BLaER1 treated with 17β-estradiol and CSF1 and Interleukin-3, amounts not matched to agents 10 nM and 100 nM (cell line): ENCODE measurements around the gene EEF1A2.
"Not testable (repeated sequence)": the region's sequence is repeated elsewhere in the genome, so short reads cannot be mapped to it uniquely, and the experiment has no call there.

Experiments used
- H3K27ac ChIP-seq, 11 experiments: shearing (Covaris generic); formaldehyde crosslinking; 2 replicates each; pipeline ENCODE4 v1.8.1; 2022
- H3K27me3 ChIP-seq, 11 experiments: shearing (Covaris generic); formaldehyde crosslinking; 2 replicates each; pipeline ENCODE4 v1.8.1; 2022
- H3K36me3 ChIP-seq, 11 experiments: shearing (Covaris generic); formaldehyde crosslinking; 2 replicates each; pipeline ENCODE4 v1.8.1; 2022
- H3K4me1 ChIP-seq, 10 experiments: shearing (Covaris generic); formaldehyde crosslinking; 2 replicates each; pipeline ENCODE4 v1.8.1; 2022
- H3K4me2 ChIP-seq, 11 experiments: shearing (Covaris generic); formaldehyde crosslinking; 2 replicates each; pipeline ENCODE4 v1.8.1; 2022
- H3K4me3 ChIP-seq, 10 experiments: shearing (Covaris generic); formaldehyde crosslinking; 2 replicates each; pipeline ENCODE4 v1.8.1; 2022
- H3K9ac ChIP-seq, 11 experiments: shearing (Covaris generic); formaldehyde crosslinking; 2 replicates each; pipeline ENCODE4 v1.8.1; 2022
- H3K9me3 ChIP-seq, 11 experiments: shearing (Covaris generic); formaldehyde crosslinking; replicated peaks in 1 of 11; 2 replicates each; pipeline ENCODE4 v1.8.1; 2022
- H4K20me1 ChIP-seq, 11 experiments: shearing (Covaris generic); formaldehyde crosslinking; 2 replicates each; pipeline ENCODE4 v1.8.1; 2022
- Cebpa-rat ChIP-seq, 11 experiments: shearing (Covaris generic); IDR thresholded peaks; 2 replicates each; pipeline ENCODE4 v1.8.1; 2022

The EEF1A2 gene

DNA sequence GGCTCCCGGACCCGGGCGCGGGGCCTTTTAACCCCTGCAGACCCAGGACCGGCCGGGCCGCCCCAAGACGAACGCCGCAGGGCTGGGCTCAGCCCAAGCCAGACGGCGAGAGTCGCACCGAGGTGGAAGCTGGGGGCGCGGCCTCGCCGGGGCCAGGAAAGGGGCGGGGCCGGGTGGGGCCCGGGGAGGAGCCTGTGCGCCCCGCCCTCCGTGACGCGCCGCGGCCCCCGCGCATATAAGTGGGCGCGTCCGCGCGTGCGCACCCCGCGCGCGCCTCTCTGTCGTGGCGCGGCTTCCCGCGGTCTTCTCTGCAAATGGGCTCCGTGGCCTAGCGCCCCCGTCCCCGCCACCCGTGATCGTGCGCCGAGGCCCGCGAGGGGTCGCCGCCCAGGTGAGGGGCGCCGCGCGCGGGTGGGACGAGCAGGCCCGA lies 21.6 kb upstream of the EEF1A2 start, which contains the start of gene PPDPF:
Gene PPDPF, plus strand, starts transcription at position 262 of the 430 bp plus-strand sequence. CDS start 544 bp downstream, outside the sequence.
- Histone ChIP-seq H3K27me3 (no peaks in the 10 kb centered on the region; a peak in 1 of 22 replicates), H3K4me3 (peak within 1 kb of the TSS; percentile 78 to 94 (median 88)), H3K36me3 (peaks cover 16 to 20% (median 19%) of the 10 kb centered on the region in 11 experiments), H3K9me3 (peaks cover 8 to 12% (median 10%) of the 10 kb centered on the region in 11 experiments; a peak in 19 of 22 replicates), H4K20me1 (peaks cover 21 to 46% (median 38%) of the 10 kb centered on the region in 11 experiments; a peak in 21 of 22 replicates), H3K9ac (peak within 1 kb of the TSS; percentile 84 to 92 (median 88)), H3K4me2 (peak within 1 kb of the TSS; percentile 93 to 100 (median 99)), H3K27ac (peak within 1 kb of the TSS; percentile 75 to 92 (median 85)), H3K4me1 (peaks cover 20 to 56% (median 41%) of the 10 kb centered on the region in 10 experiments)
- no peak for TF ChIP-seq Cebpa-rat (IDR thresholded peaks at IDR 0.05)

- H3K36me3 ChIP-seq, result peaks cover 16 to 20% (median 19%) of the 10 kb centered on the region in 11 experiments
- peak overlapping the region; percentile 76 to 99 (median 95) for H3K4me2 ChIP-seq
- peaks cover 21 to 41% (median 33%) of the 10 kb centered on the region in 11 experiments; a peak in 21 of 22 replicates for H4K20me1 ChIP-seq
- peak overlapping the region; percentile 78 to 94 (median 88) for H3K4me3 ChIP-seq
- no peak for TF ChIP-seq Cebpa-rat (IDR thresholded peaks at IDR 0.05)
- H3K4me1 ChIP-seq, result peaks cover 20 to 52% (median 37%) of the 10 kb centered on the region in 10 experiments
- H3K27me3 ChIP-seq, result no peaks in the 10 kb centered on the region; a peak in 1 of 22 replicates
- peak overlapping the region; percentile 75 to 92 (median 85); a peak in 21 of 22 replicates for H3K27ac ChIP-seq
- peak overlapping the region; percentile 84 to 92 (median 88) for H3K9ac ChIP-seq
- H3K9me3 ChIP-seq, result peaks cover 8 to 16% (median 10%) of the 10 kb centered on the region in 11 experiments; a peak in 20 of 22 replicates
These were observed 21.0 kb upstream of the EEF1A2 start for GRCh38 chr20:63519668-63520503.

DNA sequence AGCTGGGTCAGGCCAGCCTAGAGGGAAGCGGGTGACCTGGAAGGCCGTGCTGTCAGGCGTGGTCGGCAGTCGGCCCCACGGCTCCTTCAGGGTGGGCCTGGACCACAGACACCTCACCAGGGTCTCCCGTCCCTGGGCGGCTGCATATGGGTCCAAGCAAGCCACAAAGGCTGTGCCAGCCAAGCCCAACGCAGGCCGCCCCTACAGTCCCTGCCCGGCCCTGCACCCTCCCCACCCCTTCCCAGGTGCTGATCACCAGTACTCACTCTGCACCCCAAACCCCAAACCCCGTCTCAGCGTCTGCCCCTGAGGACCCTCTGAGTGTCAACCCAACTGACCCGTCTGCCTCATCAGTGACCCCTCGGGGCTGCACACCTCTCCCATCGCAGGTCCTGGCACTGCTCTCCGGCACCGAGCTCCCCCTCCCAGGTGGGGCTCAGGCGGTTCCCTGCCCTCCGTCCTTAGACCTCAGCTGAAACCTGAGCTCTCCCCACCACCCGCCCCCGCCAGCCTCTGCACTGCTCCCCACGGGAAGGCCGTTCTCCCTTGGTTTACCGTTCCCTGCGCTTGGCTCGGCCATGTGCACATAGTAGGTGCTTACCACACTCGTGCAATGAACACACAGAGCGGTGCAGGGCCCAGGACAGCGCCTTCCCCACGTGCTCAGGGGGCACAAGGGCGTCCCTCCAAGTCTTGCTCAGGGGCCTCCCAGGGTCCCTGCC lies 20.2 kb upstream of the EEF1A2 start:
- peaks cover 16 to 20% (median 19%) of the 10 kb centered on the region in 11 experiments for H3K36me3 ChIP-seq
- TF ChIP-seq Cebpa-rat (IDR thresholded peaks at IDR 0.05), result no peak
- no peaks in the 10 kb centered on the region; a peak in 1 of 22 replicates for H3K27me3 ChIP-seq
- H3K27ac ChIP-seq, result peak overlapping the region in 10 of 11 experiments; percentile 75 to 92 (median 86); a peak in 19 of 22 replicates
- peak overlapping the region; percentile 78 to 94 (median 88) for H3K4me3 ChIP-seq
- H3K9me3 ChIP-seq, result peaks cover 10 to 23% (median 18%) of the 10 kb centered on the region in 11 experiments; a peak in 20 of 22 replicates
- peaks cover 20 to 52% (median 35%) of the 10 kb centered on the region in 10 experiments for H3K4me1 ChIP-seq
- H3K9ac ChIP-seq, result peak overlapping the region; percentile 84 to 92 (median 88)
- peak overlapping the region; percentile 76 to 99 (median 95) for H3K4me2 ChIP-seq
- H4K20me1 ChIP-seq, result peaks cover 16 to 34% (median 27%) of the 10 kb centered on the region in 11 experiments; a peak in 21 of 22 replicates

DNA sequence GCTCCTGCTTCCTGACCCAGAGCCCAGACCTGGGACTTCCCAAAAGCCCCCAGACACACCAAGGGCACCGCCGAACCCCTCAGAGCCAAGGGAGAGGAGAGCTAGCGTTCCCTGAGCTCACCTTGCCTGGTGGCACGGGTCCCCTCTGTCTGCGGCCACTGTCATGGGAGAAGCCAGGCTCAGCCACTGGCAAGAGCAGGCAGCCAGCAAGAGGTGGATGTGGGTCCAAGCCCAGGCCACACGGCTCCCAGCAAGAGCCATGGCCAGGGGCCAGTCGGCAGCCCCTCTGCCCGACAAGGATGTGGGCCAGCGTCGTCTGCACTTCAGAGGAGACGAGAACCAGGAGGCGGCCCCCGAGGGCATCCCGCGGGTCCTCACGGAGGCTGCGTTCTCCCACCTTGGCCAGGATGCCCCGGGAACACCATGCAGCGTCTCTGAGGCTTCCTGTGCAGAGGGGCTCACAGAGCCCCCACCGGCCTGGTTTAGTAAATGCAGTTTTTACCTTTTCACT lies 19.5 kb upstream of the EEF1A2 start:
- H3K4me1 ChIP-seq, result peaks cover 20 to 47% (median 35%) of the 10 kb centered on the region in 10 experiments
- no peaks in the 10 kb centered on the region; a peak in 1 of 22 replicates for H3K27me3 ChIP-seq
- peaks cover 5 to 22% (median 19%) of the 10 kb centered on the region in 11 experiments; a peak in 21 of 22 replicates for H3K9me3 ChIP-seq
- H3K4me2 ChIP-seq, result peak overlapping the region in 9 of 11 experiments; percentile 76 to 99 (median 93); a peak in 15 of 22 replicates
- H3K36me3 ChIP-seq, result peaks cover 12 to 14% (median 13%) of the 10 kb centered on the region in 11 experiments
- H4K20me1 ChIP-seq, result peaks cover 16 to 27% (median 22%) of the 10 kb centered on the region in 11 experiments; a peak in 21 of 22 replicates
- H3K4me3 ChIP-seq, result no peak overlapping the region
- no peak overlapping the region for H3K9ac ChIP-seq
- TF ChIP-seq Cebpa-rat (IDR thresholded peaks at IDR 0.05), result no peak
- H3K27ac ChIP-seq, result no peak overlapping the region

- H3K27ac ChIP-seq, result no peak overlapping the region
- H3K4me1 ChIP-seq, result peaks cover 20 to 43% (median 34%) of the 10 kb centered on the region in 10 experiments
- no peaks in the 10 kb centered on the region; a peak in 1 of 22 replicates for H3K27me3 ChIP-seq
- H3K9ac ChIP-seq, result no peak overlapping the region
- peaks cover 3 to 22% (median 16%) of the 10 kb centered on the region in 11 experiments; a peak in 21 of 22 replicates for H3K9me3 ChIP-seq
- peaks cover 7 to 8% (median 7%) of the 10 kb centered on the region in 11 experiments; a peak in 18 of 22 replicates for H3K36me3 ChIP-seq
- H3K4me3 ChIP-seq, result no peak overlapping the region
- peak overlapping the region in 7 of 11 experiments; percentile 2 to 96 (median 86); a peak in 7 of 22 replicates for H3K4me2 ChIP-seq
- H4K20me1 ChIP-seq, result peaks cover 14 to 22% (median 16%) of the 10 kb centered on the region in 11 experiments; a peak in 21 of 22 replicates
- no peak for TF ChIP-seq Cebpa-rat (IDR thresholded peaks at IDR 0.05)
These were observed 18.8 kb upstream of the EEF1A2 start for GRCh38 chr20:63517376-63518309.

DNA sequence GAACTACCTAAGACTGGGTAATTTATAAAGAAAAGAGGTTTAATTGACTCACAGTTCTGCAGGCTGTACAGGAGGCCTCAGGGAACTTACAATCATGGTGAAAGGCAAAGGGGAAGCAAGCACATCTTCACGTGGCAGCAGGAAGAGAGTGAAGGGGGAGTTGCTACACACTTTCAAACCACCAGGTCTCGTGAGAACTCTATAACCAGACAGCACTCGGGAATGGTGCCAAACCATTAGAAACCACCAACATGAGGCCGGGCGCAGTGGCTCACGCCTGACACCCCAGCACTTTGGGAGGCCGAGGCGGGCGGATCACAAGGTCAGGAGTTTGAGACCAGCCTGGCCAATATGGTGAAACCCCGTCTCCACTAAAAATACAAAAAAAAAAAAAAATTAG lies 15.6 kb upstream of the EEF1A2 start:
- not testable (repeated sequence) for H3K27ac ChIP-seq, H3K4me3 ChIP-seq, H3K27me3 ChIP-seq, H4K20me1 ChIP-seq, H3K36me3 ChIP-seq, H3K9ac ChIP-seq
- peaks cover 9 to 31% (median 22%) of the 10 kb centered on the region in 10 experiments for H3K4me1 ChIP-seq
- 0 out of 22 replicates have a peak overlapping the region, but pooled peaks of 1 of the 11 experiments have one; percentile 2 for H3K4me2 ChIP-seq
- peaks cover 3 to 27% (median 16%) of the 10 kb centered on the region in 11 experiments; a peak in 21 of 22 replicates for H3K9me3 ChIP-seq

DNA sequence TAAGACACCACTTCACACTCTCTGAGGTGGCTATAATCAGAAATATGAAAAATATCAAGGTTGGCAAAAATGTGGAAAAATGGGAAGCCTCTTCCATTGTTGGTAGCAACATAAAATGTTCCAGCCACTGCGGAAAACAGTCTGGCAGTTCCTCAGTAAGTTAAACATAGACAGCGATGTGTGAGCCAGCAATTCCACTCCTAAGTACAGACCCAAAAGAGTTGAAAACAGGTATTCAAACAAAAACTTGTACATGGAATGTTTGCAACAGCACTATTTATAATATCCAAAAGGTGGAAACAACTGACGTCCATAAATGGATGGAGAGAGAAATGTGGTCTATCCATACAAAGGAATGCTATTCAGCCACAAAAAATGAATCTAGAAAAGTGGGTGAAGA lies 14.3 kb upstream of the EEF1A2 start:
- peaks cover 3 to 30% (median 17%) of the 10 kb centered on the region in 11 experiments; a peak in 21 of 22 replicates for H3K9me3 ChIP-seq
- H3K27me3 ChIP-seq, result no peaks in the 10 kb centered on the region
- H3K36me3 ChIP-seq, result no peaks in the 10 kb centered on the region
- no peak for TF ChIP-seq Cebpa-rat (IDR thresholded peaks at IDR 0.05)
- peaks cover 5 to 22% (median 12%) of the 10 kb centered on the region in 10 experiments; a peak in 18 of 20 replicates for H3K4me1 ChIP-seq
- no peak overlapping the region for H3K27ac ChIP-seq
- H3K9ac ChIP-seq, result no peak overlapping the region
- peaks cover 0 to 6% (median 0%) of the 10 kb centered on the region in 11 experiments; a peak in 2 of 22 replicates for H4K20me1 ChIP-seq
- no peak overlapping the region for H3K4me2 ChIP-seq
- no peak overlapping the region for H3K4me3 ChIP-seq
